ENCODE data around the gene RASGRF1.

DNA sequence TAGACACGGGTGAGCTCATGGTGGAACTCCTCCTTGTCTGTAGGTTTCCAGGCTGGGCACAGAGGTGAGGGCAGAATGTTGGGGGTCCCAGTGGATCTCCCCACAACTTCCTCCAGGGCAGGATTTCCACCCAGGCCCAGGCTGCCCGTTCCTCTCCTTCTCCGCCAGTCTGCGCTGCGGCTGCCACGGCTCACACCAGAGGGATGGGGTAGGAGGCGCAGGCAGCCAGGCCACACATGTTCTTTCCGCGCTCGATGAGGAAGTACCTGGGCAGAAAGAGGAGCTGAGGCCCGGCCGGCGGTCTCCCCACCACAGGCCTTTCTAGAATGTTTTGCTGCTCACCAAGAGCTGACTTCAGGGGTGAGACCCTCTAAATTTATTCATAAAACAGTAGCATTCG lies 168.6 kb downstream of the RASGRF1 start:
- no peak for TF ChIP-seq EZH2 (IDR thresholded peaks at IDR 0.05; ENCODE audit: low read length, missing control alignments)
- TF ChIP-seq CTCF (conservative IDR thresholded peaks at IDR 0.05 in 1 of 2, IDR thresholded peaks at IDR 0.05 in 1 of 2; ENCODE audit: low read depth in 1 of 2, low read length in 2 of 2) = no peak
